GM23248 (cell line): ENCODE data around the gene FILIP1L. TPM values are rescaled to one million over a fixed set of nuclear protein-coding genes. Genes with fewer than 3 reads are reported as not detected.

ENCODE experiments used
- DNase-seq: peaks from one replicate; pipeline ENCODE4 v3.0.0-alpha.2; 2015
- H2AFZ ChIP-seq: fragments of 200-600 bp; sonication (generic); 2 replicates; pipeline ENCODE4 v1.6.1; 2016; ENCODE audit warnings: antibody characterized with exemption
- H3F3A ChIP-seq: fragments of 200-600 bp; sonication (generic); 2 replicates; pipeline ENCODE4 v1.6.1; 2016; ENCODE audit warnings: mild to moderate bottlenecking, antibody characterized with exemption, mixed run types; ENCODE audit not compliant: insufficient read depth
- H3K27ac ChIP-seq: fragments of 200-600 bp; sonication (generic); 2 replicates; pipeline ENCODE4 v1.5.1; 2016; ENCODE audit warnings: mild to moderate bottlenecking
- H3K27me3 ChIP-seq: fragments of 200-600 bp; sonication (generic); replicated peaks from 2 replicates; pipeline ENCODE4 v1.6.1; 2016; ENCODE audit warnings: mild to moderate bottlenecking; ENCODE audit not compliant: insufficient read depth
- H3K36me3 ChIP-seq: fragments of 200-600 bp; sonication (generic); 2 replicates; pipeline ENCODE4 v1.6.1; 2016; ENCODE audit warnings: low read depth, mild to moderate bottlenecking
- H3K4me1 ChIP-seq: fragments of 200-600 bp; sonication (generic); 2 replicates; pipeline ENCODE4 v1.6.1; 2016; ENCODE audit warnings: mild to moderate bottlenecking; ENCODE audit not compliant: insufficient read depth
- H3K4me2 ChIP-seq: fragments of 200-600 bp; sonication (generic); one replicate; pipeline ENCODE4 v1.6.1; 2016; ENCODE audit warnings: mild to moderate bottlenecking; ENCODE audit not compliant: unreplicated experiment
- H3K4me3 ChIP-seq: fragments of 200-600 bp; sonication (generic); 2 replicates; pipeline ENCODE4 v1.5.1; 2016; ENCODE audit warnings: mild to moderate bottlenecking
- H3K79me2 ChIP-seq: fragments of 200-600 bp; sonication (generic); 2 replicates; pipeline ENCODE4 v1.6.1; 2016; ENCODE audit warnings: mild to moderate bottlenecking; ENCODE audit not compliant: insufficient read depth
- H3K9ac ChIP-seq: fragments of 200-600 bp; sonication (generic); 2 replicates; pipeline ENCODE4 v1.6.1; 2016; ENCODE audit warnings: mild to moderate bottlenecking
- H3K9me2 ChIP-seq: fragments of 200-600 bp; sonication (generic); 2 replicates; pipeline ENCODE4 v1.6.1; 2016; ENCODE audit warnings: mixed run types, mild to moderate bottlenecking, moderate library complexity; ENCODE audit not compliant: insufficient read depth
- H3K9me3 ChIP-seq: fragments of 200-600 bp; sonication (generic); one replicate; pipeline ENCODE4 v1.6.1; 2017; ENCODE audit warnings: low read depth
- H4K20me1 ChIP-seq: fragments of 200-600 bp; sonication (generic); 2 replicates; pipeline ENCODE4 v1.6.0; 2016; ENCODE audit not compliant: insufficient read depth
- EZH2 ChIP-seq: fragments of 200-600 bp; sonication (generic); IDR thresholded peaks from 2 replicates; pipeline ENCODE4 v1.6.1; 2018; ENCODE audit warnings: antibody characterized with exemption, mild to moderate bottlenecking; ENCODE audit not compliant: insufficient read depth, poor library complexity, severe bottlenecking
- EZH2phosphoT487 ChIP-seq: fragments of 200-600 bp; sonication (generic); IDR thresholded peaks from 2 replicates; pipeline ENCODE4 v1.6.1; 2018; ENCODE audit warnings: antibody characterized with exemption, moderate library complexity, mild to moderate bottlenecking, low read depth; ENCODE audit not compliant: insufficient read depth
- WGBS, 2 experiments: methylation state at CpG; one replicate each; pipeline ENCODE4 v1.1.6; 2015 to 2017; ENCODE audit warnings: low lambda C conversion rate in 2 of 2, low coverage in 1 of 2; ENCODE audit errors: missing lambda C conversion rate in 2 of 2; 5-methylcytosine and 5-hydroxymethylcytosine counted together
- in situ Hi-C: fragments of 300-500 bp; cut with MboI; formaldehyde crosslinking; loops from 2 replicates; pipeline ENCODE4 v1.15.0; 2020
- polyA plus RNA-seq: library from polyadenylated mRNA; unstranded; fragments of >200 nt; fragmentation: Nextera tagmentation; extraction: Ambion mirVana; gene quantifications from 2 replicates; pipeline ENCODE4 v1.2.1, GENCODE V29; 2016
- total RNA-seq: library from RNA; depleted of rRNA; stranded (reverse); fragments of >200 nt; shearing (Covaris generic); gene quantifications from 2 replicates; pipeline ENCODE4 v1.2.3, GENCODE V29; 2014

Gene FILIP1L
- total and polyA plus RNA-seq, 2 experiments from 2014 or later = 45.0 to 66.3 TPM

- TF ChIP-seq EZH2 (no peak), EZH2phosphoT487 (no peak)
- Histone ChIP-seq H3K27ac (no peak overlapping the region), H3K79me2 (no peaks in the 10 kb centered on the region), H3K27me3 (no peaks in the 10 kb centered on the region), H2AFZ (no peak overlapping the region), H4K20me1 (no peaks in the 10 kb centered on the region), H3K36me3 (no peaks in the 10 kb centered on the region), H3K4me2 (no peak overlapping the region), H3K4me3 (no peak overlapping the region), H3F3A (peaks cover 11% of the 10 kb centered on the region; the same call in 1 of the 2 replicates), H3K4me1 (peaks cover 18% of the 10 kb centered on the region), H3K9me2 (no peaks in the 10 kb centered on the region), H3K9me3 (no peaks in the 10 kb centered on the region), H3K9ac (no peak overlapping the region)
- WGBS, 2 experiments = 78 to 80% methylated on average over 5 of the region's 5 CpGs
- in situ Hi-C loops = no loop called here
- no peak for DNase-seq
Measured at GRCh38 chr3:100009276-100010086, 104.8 kb downstream of the FILIP1L start.

DNA sequence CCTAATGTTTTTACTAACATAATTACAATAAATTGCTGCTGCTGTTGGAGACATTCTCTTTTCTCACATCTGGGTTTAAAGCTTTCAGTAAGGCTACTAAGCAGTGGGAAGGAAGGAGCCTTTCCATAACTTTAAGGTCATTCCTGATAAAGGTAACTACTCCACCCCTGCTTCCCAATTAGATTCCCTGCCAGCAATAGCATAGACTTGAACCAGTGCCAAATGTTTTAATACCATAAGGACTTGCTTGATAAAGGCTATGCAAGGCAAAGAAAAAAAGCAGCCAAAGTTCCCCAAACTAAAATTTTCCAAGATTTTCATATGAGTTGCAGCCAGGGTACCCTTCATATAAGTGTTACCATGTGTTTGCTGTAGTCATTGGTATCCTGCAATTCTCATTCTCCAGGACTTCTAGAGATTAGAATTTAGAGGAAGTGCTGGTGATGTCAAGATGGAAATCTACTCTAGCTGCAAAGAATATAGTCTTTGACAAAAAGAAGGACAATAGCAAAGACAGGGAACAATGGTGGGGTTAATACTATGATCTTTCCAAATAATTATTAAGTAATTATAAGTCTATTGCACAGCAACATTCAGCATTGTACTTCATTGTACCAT, 106.1 kb downstream of the FILIP1L start:
- H3K36me3 ChIP-seq = no peaks in the 10 kb centered on the region
- H3K27me3 ChIP-seq = no peaks in the 10 kb centered on the region
- no peaks in the 10 kb centered on the region for H3K9me3 ChIP-seq
- DNase-seq = no peak
- no peak overlapping the region for H2AFZ ChIP-seq
- peaks cover 24% of the 10 kb centered on the region for H3K4me1 ChIP-seq
- H3K79me2 ChIP-seq = no peaks in the 10 kb centered on the region
- no peak overlapping the region for H3K4me2 ChIP-seq
- peaks cover 19% of the 10 kb centered on the region for H3F3A ChIP-seq
- no peak overlapping the region for H3K9ac ChIP-seq
- H4K20me1 ChIP-seq = no peaks in the 10 kb centered on the region
- no peak overlapping the region for H3K27ac ChIP-seq
- no peak overlapping the region for H3K4me3 ChIP-seq
- H3K9me2 ChIP-seq = no peaks in the 10 kb centered on the region
- no peak for TF ChIP-seq EZH2phosphoT487
- no peak for TF ChIP-seq EZH2
- in situ Hi-C loops = no loop called here

DNA sequence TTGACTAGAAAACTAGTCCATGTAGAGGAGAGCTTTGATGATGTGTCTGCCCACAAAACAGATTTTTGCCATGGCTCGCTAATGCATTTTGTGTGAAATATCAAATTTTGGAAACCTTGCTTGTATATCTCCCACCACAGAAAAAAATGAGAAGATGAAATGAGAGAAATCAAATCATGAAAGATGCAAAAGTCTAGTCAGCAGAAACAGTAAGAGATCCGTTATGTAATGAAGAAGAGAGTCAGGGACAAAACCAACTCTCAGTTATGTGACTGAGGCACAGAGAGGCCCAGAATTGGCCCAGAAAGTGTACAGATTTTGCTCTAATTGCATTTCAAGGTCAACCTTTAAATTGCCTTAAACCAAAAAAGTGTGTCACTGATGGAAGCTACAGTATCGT, 107.0 kb downstream of the FILIP1L start:
- DNase-seq = no peak
- no peak overlapping the region for H3K27ac ChIP-seq
- H3K9me3 ChIP-seq = no peaks in the 10 kb centered on the region
- H3K4me3 ChIP-seq = no peak overlapping the region
- no peaks in the 10 kb centered on the region for H3K36me3 ChIP-seq
- TF ChIP-seq EZH2 (no peak), EZH2phosphoT487 (no peak)
- peaks cover 26% of the 10 kb centered on the region for H3F3A ChIP-seq
- H3K9me2 ChIP-seq = no peaks in the 10 kb centered on the region
- no peak overlapping the region for H3K4me2 ChIP-seq
- no peak overlapping the region for H3K9ac ChIP-seq
- no peaks in the 10 kb centered on the region for H3K79me2 ChIP-seq
- peaks cover 31% of the 10 kb centered on the region for H3K4me1 ChIP-seq
- no peaks in the 10 kb centered on the region for H4K20me1 ChIP-seq
- H3K27me3 ChIP-seq = no peaks in the 10 kb centered on the region
- in situ Hi-C loops = no loop called here
- no peak overlapping the region for H2AFZ ChIP-seq
- 97 to 98% methylated on average over 3 of the region's 3 CpGs for WGBS, 2 experiments

DNA sequence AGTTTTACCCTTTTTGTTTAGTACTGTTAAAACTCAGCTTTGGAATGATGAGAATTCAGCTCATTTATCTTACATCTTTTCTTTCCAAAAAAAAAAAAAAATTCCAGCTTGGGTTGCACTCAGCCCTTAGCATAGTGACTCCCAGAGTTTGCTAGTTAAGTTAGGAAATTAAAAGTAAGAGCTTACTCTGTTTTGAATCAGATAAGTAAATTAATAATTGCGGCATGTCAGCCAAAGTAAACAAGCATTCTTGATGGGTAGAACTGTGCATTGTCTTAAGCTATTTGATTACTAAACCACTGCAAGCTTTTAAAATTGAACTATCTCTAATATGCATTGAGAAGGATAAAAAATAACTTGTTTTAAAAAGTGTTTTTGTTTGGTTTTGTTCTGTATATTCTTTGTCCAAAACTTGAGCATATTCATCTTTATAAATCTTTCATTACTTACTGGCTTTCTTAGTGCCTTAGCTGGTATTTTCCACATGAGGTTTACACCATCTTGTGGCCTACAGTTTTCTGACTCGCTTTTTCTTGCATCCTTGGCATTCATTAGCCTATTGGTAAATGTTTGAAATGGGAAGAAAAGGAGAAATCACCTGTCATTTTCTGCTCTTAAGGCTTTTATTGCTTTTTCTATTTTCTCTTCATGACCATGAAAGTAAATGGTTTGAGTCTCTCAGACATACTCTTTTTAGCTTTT, 107.6 kb downstream of the FILIP1L start:
- Histone ChIP-seq H3K4me1 (peaks cover 35% of the 10 kb centered on the region), H2AFZ (no peak overlapping the region), H3K9ac (no peak overlapping the region), H3K27me3 (no peaks in the 10 kb centered on the region), H3K36me3 (no peaks in the 10 kb centered on the region), H3K4me2 (peak overlapping the region; percentile 27), H3K4me3 (no peak overlapping the region), H3K9me3 (no peaks in the 10 kb centered on the region), H3F3A (peaks cover 32% of the 10 kb centered on the region), H3K79me2 (no peaks in the 10 kb centered on the region), H3K9me2 (no peaks in the 10 kb centered on the region), H4K20me1 (no peaks in the 10 kb centered on the region), H3K27ac (no peak overlapping the region)
- in situ Hi-C loops = no loop called here
- 43 to 54% methylated on average over 2 of the region's 2 CpGs for WGBS, 2 experiments
- TF ChIP-seq EZH2phosphoT487 = no peak
- TF ChIP-seq EZH2 = no peak
- peak; percentile 71 for DNase-seq
